ENCODE measurements around the gene MTUS2.

Gene MTUS2

DNA sequence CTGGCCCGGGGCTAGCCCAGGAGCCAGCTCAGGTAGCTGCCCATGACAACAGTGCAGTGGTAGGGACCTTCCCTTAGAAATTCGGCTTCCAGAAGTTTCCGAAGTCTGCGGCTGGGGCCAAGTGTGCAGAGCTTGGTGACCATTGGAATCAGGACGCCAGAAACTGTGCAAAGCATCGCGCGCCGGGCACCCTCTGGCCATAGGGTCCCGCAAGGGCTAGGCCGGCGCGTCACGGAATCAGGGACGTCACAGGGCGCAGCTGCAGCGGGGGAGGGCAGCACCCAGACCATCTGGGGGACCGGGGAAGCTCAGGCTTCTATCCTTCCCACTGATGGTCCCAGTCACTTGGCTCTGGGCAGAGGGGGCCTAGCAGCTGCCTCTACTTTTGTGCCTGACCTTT lies 219.1 kb downstream of the MTUS2 start:
- no peak for DNase-seq

DNA sequence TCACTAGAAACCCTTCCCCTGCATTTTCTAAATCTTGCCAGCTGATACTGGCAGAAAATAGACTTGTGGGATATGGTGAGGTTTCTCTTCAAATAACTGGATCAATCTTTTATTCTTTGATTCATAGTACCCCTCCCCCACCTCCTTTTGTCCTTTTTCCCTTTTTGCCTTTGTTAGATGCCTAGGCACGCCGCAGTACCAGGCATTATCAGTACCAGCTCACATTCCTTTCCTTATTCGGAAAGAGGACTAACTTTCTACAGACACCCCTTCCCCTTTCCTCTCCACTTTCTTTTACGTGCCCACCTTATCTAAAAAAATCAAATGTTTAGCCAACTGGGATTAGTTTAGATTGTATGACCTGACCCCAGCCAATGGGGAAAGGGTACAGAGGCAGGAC lies 226.4 kb downstream of the MTUS2 start:
- no peak for DNase-seq

DNA sequence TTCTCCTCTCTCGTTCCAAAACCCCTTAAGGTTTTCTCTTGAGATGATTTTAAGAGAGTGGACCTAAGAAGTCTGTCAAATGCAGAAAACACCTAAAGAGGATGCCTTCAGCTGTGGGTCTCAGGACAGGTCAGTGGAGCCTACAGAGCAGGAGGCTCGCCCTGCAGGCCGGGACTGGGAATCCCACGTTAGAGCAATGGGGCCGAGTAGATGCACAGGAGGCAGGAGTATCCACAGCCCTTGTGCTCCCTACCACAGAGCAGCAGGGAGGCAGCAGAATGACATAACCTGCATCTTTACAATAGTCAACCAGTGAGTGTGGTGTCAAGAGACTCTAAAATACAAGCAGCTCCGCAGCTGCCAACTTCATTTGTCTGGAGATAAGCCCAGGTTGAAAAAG lies 229.4 kb downstream of the MTUS2 start:
- DNase-seq: no peak

DNA sequence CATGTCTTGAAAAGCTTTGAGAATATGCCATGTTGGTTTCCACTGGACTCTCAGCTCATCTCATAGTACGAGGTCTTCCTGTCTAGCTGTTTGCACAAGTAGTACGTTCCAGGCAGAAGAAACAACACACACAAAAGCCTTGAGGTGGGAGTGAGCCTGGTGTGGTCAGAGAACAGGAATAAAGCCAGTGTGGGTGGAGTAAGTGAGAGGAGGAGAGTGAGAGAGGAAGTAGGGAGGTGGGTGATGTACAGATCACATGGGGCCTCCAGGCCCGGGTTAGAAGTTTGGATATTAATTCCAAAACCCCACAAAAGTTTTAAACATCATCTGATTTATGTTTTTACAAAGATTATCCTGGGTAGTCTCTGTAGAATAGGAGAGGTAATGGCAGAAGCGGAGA lies 230.6 kb downstream of the MTUS2 start:
- DNase-seq: no peak

DNA sequence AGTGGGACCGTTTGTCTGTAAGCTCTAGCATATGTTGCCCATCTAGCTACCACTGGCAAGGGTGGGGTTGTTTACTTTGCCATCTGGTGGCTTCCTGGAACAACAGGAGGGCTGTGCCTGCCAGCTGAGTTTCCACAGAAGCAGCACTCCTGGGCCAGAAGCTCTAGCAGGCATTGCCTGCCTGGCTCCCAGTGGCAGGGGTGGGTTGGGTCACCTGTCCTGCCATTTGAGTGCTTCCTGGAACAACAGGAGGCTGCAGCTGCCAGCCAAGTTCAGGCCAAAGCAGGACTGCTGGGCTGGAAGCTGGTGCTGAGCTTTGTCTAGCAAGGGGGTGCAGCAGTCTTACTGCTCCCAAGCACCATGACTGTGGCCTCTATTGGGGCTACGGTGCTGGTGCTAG lies 239.7 kb downstream of the MTUS2 start:
- DNase-seq: no peak

DNA sequence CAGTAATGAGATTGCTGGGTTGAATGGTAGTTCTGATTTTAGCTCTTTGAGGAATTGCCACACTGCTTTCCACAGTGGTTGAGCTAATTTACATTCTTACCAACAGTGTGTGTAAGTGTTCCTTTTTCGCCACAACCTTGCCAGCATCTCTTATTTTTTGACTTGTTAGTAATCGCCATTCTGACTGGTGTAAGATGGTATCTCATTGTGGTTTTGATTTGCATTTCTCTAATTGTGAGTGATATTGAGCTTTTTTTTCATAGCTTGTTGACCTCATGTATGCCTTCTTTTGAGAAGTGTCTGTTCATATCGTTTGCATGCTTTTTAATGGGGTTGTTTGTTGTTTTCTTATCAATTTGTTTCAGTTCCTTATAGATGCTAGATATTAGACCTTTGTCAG lies 245.0 kb downstream of the MTUS2 start:
- DNase-seq: no peak

DNA sequence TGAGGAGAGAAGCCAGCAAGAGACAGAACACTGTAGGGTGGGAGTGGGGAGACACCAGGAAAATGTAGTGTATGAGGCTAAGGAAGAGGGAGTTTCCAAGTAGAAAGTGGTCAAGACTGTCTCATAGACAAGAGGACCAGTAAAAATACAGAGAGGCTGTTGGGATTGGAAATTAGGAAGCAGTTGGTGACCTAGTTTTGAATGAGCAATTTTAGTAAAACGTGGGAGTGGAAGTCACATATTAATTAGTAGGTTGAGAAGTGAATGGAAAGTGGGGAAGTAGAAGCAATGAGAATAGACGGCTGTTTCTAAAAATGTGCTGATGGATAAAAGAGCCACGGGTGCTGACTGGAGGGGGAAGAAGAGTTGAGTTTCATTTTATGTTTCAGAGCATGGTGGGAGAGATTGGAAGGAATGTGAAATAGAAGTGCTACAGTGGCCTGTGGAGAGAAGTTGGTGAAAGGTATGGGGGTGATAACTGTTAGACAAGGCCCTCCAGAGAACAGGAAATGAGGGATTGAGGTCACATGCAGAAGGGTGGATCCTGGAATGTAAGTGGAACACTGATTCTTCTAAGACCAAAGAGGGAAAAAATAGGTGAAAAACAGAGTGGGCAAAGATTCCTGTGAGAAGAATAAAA lies 247.3 kb downstream of the MTUS2 start:
- no peak for DNase-seq

DNA sequence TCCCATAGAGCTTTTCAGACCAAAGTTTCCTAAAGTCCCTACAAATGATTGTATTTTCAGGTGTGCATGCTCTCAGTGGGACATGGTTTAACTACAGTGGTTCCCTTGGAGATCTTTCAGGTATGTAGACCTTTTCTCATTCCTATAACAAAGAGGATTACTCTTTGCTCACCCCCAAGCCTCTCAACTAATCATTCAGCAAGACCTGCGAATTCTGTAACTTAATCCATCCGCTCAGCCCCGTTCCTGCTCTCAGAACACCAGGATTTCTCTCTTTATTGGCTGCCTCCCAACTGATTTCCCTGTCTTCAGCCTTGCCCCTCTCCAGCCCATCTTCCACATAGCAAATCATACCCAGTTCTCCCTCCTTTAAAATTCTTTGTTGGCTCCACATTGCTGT lies 253.6 kb downstream of the MTUS2 start:
- no peak for DNase-seq

DNA sequence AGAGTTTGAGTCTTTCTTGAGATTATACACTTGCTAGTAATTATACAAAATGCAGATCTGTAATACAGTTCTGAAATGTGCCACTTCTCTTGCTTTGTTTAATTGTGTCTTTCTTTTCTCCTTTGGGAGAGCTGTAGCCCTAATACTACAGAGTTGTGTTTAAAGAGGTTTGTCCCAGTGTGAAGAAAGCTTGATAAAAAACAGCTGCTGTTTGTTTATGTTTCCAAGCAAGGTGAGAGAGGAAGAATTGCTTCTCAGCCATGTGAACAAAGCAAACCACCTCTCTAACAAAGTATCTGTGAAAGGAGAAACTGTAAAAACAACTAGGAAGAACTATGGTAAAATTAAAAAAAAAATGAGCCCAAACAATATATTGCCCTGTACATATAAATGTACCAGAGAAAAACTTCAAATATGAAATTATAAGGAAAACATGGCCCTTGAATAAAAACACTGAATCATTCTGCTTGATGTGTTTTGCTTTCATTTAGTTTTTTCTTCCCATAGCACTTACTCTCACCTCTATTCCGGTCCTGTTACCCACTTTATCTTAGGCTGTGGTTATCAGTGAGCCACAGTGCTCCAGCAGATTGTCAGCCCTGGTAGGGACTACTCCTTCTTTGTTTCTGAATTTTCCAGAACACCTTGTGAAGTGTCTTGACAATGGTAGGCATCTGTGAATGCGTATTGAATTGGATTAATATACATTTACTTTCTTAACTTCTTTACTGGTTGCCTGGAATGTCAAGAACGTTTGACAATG lies 257.1 kb downstream of the MTUS2 start:
- DNase-seq: no peak

DNA sequence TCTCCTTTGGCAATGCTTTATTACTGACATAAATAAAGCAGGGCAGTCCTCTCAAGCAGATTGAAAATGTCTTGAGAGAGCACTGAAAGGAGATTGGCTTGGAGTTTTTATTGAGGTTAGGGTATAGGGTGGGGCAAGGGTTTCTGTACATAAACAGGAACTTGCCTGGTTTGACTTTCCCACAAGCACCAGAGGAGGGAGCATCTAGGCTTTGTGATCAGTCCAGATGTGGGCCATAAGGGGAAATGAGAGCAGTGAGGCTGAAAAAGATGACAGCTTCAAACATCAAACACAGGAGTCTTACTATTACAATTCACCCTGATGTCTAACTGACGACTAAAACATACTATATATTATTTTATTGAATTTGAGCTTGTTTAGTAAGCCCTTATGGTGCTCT lies 260.9 kb downstream of the MTUS2 start:
- no peak for DNase-seq

DNA sequence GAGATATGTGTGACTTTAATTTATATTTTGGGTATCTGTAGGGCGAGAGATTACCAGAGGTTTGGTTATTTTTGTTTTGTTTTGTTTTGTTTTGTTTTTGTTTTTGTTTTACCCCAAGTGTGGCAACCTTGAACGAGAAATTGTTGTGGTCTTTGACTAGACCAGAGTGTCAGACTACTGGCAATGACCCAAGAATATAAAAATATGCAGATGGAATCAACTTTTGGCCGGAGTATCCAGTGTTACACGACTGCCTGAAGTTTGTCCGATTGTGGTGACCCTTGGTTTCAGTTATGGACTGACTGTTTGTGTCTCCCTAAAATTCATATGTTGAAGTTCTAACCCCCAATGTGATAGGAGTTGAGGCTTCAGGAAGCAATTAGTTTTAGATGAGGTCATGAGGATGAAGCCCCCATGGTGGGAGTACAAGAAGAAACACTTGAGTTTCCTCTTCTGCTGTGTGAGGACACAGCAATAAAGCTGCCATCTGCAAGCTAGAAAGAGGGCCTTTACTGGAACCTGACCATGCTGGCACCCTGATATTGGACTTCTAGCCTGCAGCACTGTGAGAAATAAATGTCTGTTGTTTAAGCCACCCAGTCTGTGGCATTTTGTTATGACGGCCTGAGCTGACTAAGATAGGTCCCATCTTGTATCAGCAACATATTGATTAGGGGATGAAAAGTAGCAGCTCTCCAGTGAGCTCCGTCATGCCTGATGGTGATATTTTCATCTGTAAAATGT lies 261.7 kb downstream of the MTUS2 start:
- no peak for DNase-seq

DNA sequence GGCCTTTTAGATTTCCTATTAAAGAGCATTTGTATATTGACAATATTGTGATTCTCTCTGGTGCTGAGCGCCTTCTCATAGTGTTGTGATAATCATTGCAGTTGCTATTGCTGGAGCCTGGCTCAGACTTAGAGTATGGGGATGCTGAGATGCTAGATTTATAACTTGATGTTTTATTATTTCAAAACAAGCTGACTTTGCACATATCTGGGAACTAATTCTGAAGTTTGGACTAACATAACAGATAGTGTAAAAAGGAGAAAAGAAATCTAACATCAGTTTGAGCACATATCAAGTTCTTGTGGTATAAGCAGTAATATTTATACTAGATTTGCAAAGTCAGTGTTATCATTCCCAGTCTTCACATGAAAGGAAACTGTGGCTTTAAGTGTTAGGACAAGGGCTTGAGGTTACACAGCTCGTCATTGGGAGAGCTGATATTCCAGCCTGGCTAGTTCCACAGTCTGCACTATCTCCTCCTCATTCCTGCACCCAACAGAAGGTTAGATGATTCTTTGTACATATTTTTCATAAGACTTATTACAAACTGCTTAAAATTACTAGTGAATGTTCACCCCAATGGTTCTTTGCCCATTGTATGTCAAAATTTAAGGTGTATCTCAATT lies 279.8 kb downstream of the MTUS2 start:
- DNase-seq: no peak

DNA sequence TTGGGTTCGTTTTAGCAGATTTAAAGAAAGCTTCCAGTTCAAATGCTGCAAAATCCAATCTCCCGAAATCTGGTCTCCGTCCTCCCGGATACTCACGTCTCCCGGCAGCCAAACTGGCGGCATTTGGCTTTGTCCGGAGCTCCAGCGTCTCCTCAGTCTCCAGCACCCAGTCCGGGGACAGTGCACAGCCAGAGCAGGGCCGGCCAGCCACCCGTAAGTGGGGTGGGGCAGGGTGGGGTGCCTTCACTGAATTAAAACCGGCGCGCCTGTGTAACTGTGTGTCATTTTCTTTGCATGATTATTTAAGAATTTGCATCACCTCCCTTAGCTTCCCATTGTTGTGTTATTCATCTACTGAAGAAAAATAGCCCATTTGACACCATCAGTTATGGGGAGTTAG lies 280.6 kb downstream of the MTUS2 start:
- DNase-seq: no peak

DNA sequence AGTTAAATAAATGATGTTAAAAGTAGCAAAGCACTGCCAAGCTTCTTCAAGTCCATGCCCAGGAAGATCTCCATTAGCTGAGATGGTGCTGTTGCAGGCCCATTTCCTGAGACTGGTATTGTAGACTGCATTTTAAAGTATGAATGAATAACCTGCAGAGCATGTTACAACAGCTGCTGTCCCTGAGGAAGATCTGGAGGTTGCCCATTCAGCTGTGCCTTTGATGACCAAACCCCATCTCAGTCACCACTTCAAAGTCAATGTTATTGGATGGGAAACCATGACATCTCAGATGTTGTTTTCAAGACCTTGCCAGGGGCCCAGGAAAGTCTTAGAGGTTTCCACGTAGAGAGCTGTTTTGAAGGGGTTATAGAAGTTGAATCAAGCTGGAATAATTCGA lies 281.3 kb downstream of the MTUS2 start:
- DNase-seq: no peak

DNA sequence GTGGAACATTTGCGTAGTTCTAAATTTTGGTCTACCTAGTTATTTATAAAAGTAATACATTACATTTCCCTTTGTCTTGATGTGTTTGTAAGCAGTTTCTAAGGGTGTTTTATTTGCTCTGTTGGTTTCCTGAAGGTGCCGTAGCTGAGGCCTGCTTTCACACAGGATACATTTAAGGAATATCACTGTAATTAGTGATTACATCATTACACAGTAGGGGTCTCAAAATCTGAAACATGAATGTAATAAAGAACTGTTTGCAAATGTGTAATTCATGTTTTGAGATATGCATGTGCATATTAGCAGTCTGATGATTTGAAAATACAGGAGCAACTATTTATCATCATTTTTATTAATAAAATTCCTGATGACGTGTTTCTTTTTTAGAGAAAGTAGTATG lies 281.8 kb downstream of the MTUS2 start:
- DNase-seq: no peak

DNA sequence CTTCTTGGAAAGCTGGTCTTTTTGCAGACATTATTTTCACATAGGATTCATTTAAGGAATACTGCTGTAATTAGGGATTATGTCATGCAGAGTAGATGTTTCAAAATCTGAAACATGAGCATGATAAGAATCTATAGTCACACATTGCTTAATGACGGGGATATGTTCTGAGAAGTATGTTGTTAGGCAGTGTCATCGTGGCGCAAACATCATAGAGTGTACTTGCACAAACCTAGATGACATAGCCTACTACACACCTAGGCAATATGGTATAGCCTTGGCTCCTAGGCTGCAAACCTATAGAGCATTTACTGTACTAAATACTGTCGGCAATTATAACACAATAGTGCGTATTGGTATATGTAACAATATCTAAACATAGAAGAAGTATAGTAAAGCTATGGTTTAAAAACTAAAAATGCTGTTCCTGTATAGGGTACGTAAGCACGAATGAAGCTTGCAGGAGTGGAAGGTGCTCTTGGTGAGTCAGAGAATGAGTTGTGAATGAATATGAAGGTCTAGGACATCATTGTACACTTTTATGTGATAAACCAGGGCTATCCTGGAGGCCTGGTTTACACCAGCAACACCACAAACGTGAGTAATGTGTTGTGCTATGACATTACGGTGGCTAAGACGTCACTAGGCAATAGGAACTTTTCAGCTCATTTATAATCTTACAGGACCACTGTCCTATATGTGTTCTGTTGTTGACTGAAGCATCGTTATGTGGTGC lies 283.1 kb downstream of the MTUS2 start:
- no peak for DNase-seq

DNA sequence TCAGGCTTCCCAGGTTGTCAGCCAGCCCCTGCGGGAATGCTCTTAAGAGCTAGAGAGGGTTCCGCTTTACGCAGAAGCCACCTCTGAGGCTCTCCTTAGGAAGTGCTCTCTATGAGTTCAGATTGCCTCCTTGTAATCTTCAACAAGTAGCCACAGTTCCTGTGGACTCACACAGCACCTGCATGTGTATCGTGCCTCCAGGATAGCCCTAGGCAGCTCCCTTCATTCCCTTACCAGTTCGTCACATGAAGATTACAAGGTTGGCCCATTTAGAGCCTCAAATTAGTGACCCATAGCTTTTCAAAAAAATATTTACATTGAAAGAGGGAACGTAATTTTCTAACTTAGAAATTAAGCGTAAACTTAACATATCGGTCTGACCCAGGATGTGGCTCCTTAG lies 284.3 kb downstream of the MTUS2 start:
- DNase-seq: no peak

DNA sequence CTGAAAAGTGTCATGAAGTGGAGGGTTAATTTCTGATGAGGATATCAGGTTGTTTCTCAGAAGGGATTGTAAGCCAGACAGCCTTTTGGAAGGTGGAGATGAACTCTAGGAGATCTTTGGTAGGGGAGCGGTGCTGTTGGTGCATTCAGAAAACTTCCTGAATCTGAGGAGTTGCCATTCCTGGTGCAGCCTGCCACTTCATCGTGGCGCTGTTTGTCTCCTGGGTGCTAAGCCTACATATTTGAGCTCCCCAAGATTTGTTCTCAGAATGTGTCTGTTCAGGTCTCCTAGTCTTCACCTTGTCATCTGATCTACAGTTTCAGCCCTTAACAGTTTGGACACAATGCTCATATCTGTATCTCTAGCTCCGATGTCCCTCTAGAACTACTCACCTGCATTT lies 285.6 kb downstream of the MTUS2 start:
- no peak for DNase-seq

DNA sequence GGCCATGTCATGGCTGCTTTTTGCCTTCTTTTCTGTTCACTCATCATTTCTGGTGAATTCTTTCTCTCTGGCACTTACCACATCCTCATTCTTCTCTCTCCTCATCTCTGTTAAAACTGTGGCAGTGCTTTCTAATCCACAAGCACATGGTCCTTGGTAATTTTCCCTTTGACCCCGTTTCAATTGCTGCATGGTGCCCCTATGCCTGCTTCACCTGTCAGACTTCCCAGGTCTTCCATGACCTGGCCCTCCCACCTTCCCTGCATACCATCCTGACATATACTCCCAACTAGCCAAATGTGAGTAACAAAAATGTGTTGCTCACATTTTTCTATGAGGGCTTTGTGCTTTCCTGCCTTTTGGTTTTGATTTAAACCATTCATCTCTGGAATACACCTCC lies 286.5 kb downstream of the MTUS2 start:
- no peak for DNase-seq

DNA sequence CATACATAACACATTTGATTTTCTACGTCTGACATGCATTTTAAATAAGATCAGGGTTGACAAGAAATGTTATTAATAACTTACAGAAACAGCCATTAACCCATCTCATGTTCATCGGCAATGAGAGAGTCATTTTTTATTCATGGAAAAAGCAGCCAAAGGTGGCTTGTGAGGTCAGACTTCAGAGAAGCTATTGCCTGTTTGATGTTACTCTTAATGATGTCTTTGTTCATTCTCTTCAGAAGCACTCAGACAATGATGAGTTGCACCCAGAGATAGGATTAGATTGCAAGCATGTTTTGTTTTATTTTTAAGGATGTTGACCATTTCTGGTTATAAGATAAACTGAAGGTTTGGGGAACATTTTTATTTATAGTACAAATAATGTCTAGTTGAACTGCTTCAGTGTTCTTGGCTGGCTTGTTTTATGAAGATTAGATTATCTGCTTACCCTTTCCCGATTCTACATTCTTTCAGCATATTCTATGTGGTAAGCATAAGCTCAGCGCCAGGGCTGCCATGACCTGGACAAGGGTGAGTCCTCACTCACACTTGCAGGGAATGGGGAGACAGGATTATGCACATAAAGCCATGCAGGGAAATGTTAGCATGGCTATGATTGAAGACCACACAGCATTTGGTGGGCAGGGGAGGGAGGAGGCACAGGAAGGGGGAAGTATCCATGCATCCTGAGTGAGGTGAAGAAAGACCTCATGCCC lies 288.1 kb downstream of the MTUS2 start:
- DNase-seq: no peak

DNA sequence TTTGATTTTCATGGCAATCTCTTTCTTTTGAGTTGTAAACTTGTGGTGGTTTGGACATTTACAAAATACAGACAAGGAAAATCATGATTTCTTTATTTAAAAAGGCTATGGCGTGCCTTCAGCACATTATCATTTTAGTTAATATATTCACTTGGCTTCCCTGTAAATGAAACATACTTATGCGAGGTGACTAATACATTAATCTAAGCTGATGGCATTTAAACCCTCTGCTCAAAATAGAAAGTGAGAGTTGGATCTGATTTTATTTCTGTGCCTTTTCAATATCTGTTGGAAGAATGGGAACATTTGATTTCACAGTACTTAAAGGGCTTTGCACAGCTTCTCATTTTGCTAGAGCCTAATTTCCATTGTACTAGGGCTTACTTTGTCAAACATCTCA lies 289.8 kb downstream of the MTUS2 start:
- no peak for DNase-seq

DNA sequence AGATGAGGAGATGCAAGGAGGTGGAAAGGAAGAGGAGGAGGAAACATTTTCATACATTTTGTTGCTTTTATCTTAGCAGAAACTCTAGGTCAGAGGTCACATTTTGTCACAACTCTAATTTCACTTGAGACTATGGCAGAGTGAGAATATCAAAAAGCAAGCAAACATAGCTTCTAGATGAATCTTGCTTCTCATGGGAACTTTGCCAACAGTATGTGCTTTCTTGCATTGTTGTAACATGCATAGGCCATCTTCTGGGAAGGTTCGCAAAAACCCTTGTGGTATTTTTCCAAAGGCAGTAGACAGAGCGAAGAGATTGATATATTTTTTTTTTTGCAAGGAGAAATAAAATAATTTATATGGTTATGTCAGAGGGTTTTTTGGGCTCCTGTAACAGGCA lies 291.3 kb downstream of the MTUS2 start:
- DNase-seq: no peak

Data from activated CD4-positive, alpha-beta T cell treated with anti-CD3 and anti-CD28 coated beads for 1 hour (primary cell).